Chondrocyte (in vitro differentiated cells): ENCODE measurements around the gene CENPH. TPM values are rescaled to one million over a fixed set of nuclear protein-coding genes. Genes with fewer than 3 reads are reported as not detected.

ENCODE experiments used
- DNase-seq: peaks from one replicate; pipeline ENCODE4 v3.0.0; 2021; ENCODE audit warnings: mixed read lengths, low spot score
- H3K27ac Mint-ChIP-seq: one replicate; pipeline ENCODE4 v1.8.0; 2021; ENCODE audit warnings: mild to moderate bottlenecking, moderate library complexity, mixed read lengths; ENCODE audit not compliant: unreplicated experiment
- H3K27me3 Mint-ChIP-seq: 2 replicates; pipeline ENCODE4 v1.8.0; 2021; ENCODE audit warnings: low read depth, mixed read lengths
- H3K36me3 Mint-ChIP-seq: 2 replicates; pipeline ENCODE4 v1.8.0; 2021; ENCODE audit warnings: low read depth, mixed read lengths
- H3K4me1 Mint-ChIP-seq: 2 replicates; pipeline ENCODE4 v1.8.0; 2021; ENCODE audit warnings: low read depth, mild to moderate bottlenecking, mixed read lengths
- H3K4me3 Mint-ChIP-seq: one replicate; pipeline ENCODE4 v1.8.0; 2021; ENCODE audit warnings: mild to moderate bottlenecking, moderate library complexity, mixed read lengths; ENCODE audit not compliant: unreplicated experiment
- H3K9me3 Mint-ChIP-seq: 2 replicates; pipeline ENCODE4 v1.8.0; 2021; ENCODE audit warnings: low read depth, mixed read lengths
- CTCF ChIP-seq: fragments of 200-600 bp; sonication (generic); IDR thresholded peaks from 2 replicates; pipeline ENCODE4 v1.5.0; 2021; ENCODE audit warnings: antibody characterized with exemption, mild to moderate bottlenecking, moderate library complexity
- total RNA-seq: library from RNA; stranded (reverse); gene quantifications from 3 replicates; pipeline ENCODE4 v1.2.1, GENCODE V29; 2021

Gene CENPH
- total RNA-seq, 1 donor from 2014 or later = 4.7 TPM

GRCh38 chr5:69211200-69211599 is 21.8 kb downstream of the CENPH start:
- Mint-ChIP-seq H3K27ac (no peak overlapping the region), H3K9me3 (no peaks in the 10 kb centered on the region), H3K36me3 (no peaks in the 10 kb centered on the region), H3K4me3 (no peak overlapping the region), H3K27me3 (no peaks in the 10 kb centered on the region), H3K4me1 (peaks cover 25% of the 10 kb centered on the region)
- no peak for TF ChIP-seq CTCF
- no peak for DNase-seq

GRCh38 chr5:69212022-69212421 is 22.6 kb downstream of the CENPH start:
- no peak overlapping the region for H3K4me3 Mint-ChIP-seq
- peaks cover 21% of the 10 kb centered on the region for H3K4me1 Mint-ChIP-seq
- H3K9me3 Mint-ChIP-seq = no peaks in the 10 kb centered on the region
- no peaks in the 10 kb centered on the region for H3K27me3 Mint-ChIP-seq
- no peak for DNase-seq
- H3K27ac Mint-ChIP-seq = no peak overlapping the region
- TF ChIP-seq CTCF = no peak
- no peaks in the 10 kb centered on the region for H3K36me3 Mint-ChIP-seq

- Mint-ChIP-seq H3K27me3 (no peaks in the 10 kb centered on the region), H3K4me1 (peaks cover 27% of the 10 kb centered on the region), H3K4me3 (no peak overlapping the region), H3K9me3 (no peaks in the 10 kb centered on the region), H3K36me3 (no peaks in the 10 kb centered on the region), H3K27ac (no peak overlapping the region)
- TF ChIP-seq CTCF = no peak
- DNase-seq = no peak
These were observed 24.3 kb downstream of the CENPH start for GRCh38 chr5:69213513-69214215.

GRCh38 chr5:69217151-69217511 is 27.7 kb downstream of the CENPH start:
- H3K9me3 Mint-ChIP-seq = no peaks in the 10 kb centered on the region
- H3K27me3 Mint-ChIP-seq = no peaks in the 10 kb centered on the region
- H3K4me1 Mint-ChIP-seq = peaks cover 21% of the 10 kb centered on the region
- DNase-seq = no peak
- H3K36me3 Mint-ChIP-seq = no peaks in the 10 kb centered on the region
- H3K4me3 Mint-ChIP-seq = peak overlapping the region; percentile 100
- no peak for TF ChIP-seq CTCF
- peak overlapping the region; percentile 94 for H3K27ac Mint-ChIP-seq

GRCh38 chr5:69217548-69218526 is 28.5 kb downstream of the CENPH start:
- DNase-seq = peak; percentile 96
- no peaks in the 10 kb centered on the region for H3K36me3 Mint-ChIP-seq
- peaks cover 21% of the 10 kb centered on the region for H3K4me1 Mint-ChIP-seq
- peak; percentile 56 for TF ChIP-seq CTCF
- no peaks in the 10 kb centered on the region for H3K27me3 Mint-ChIP-seq
- H3K27ac Mint-ChIP-seq = peak overlapping the region; percentile 94
- H3K9me3 Mint-ChIP-seq = no peaks in the 10 kb centered on the region
- H3K4me3 Mint-ChIP-seq = peak overlapping the region; percentile 100
